ENCODE measurements around the gene LGALS1. TPM values are rescaled to one million over a fixed set of nuclear protein-coding genes. Genes with fewer than 3 reads are reported as not detected.

LGALS1 gene
- total and polyA plus RNA-seq, 9 of the 15 experiments (the other 6 are each of a cell fraction or from before 2014, with no cell fraction given): 160 to 800 (median 330) TPM

DNA sequence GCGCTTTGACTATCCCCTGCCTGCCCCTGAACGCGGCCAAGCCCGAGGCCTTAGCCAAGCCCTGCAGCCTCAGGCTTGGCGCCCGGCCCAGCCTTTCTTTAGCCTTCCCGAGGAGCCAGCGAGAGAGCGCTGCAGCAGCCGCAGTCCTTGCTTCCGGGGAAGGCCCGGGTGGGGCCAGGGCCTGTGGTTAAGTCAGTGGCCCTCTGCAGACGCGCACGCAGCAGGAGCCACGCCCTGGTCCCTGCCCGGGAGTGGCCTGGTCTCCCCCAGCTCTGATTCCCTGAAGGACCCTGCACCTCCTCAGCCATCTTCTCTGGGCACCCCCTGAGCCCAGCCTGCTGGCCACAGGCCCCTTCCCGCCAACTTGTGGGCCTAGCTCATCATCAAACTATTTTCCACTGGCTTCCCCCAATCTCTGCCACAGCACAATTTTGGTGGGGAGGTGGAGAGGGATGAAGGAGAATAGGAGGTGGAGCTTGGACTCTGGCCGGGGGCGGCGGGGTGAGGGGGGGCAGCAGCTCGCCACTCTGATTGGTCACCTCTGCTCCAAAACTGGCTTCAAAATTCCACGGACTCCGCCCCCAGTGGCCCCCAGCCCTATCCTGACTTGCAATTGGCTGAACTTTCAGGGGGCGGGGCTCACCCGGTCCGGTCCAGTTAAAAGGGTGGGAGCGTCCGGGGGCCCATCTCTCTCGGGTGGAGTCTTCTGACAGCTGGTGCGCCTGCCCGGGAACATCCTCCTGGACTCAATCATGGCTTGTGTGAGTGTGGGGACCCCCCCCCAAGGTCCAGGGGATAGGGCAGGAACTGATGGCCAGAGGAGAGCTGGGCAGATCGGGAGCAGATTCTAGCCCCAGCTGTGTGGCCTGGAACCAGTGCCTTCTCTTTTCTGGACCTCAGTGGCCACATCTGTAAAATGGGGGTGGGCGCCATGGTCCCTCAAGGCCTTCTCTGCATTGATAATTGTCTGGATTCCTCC, at the start of gene LGALS1 (continued):
- TF ChIP-seq SMARCB1 (IDR thresholded peaks at IDR 0.05; ENCODE audit: insufficient read length, low read depth) (no peak), ZNF165 (CRISPR knock-in tag; IDR thresholded peaks at IDR 0.05; ENCODE audit: borderline replicate concordance) (no peak), ZNF77 (CRISPR knock-in tag; IDR thresholded peaks at IDR 0.05) (no peak), SIRT6 (IDR thresholded peaks at IDR 0.05; ENCODE audit: low read depth, low read length) (no peak), MNT (conservative IDR thresholded peaks at IDR 0.05) (peak; percentile 29 to 64), CHAMP1 (IDR thresholded peaks at IDR 0.05) (no peak), SNIP1 (IDR thresholded peaks at IDR 0.05; ENCODE audit: low read depth) (peak; percentile 43; the same call in 1 of the 2 replicates), ZFPM2 (CRISPR knock-in tag; IDR thresholded peaks at IDR 0.05) (no peak), VEZF1 (CRISPR knock-in tag; IDR thresholded peaks at IDR 0.05) (peak; percentile 98), MIER1 (IDR thresholded peaks at IDR 0.05; ENCODE audit: low read depth) (no peak), ATF1 (CRISPR knock-in tag; IDR thresholded peaks at IDR 0.05) (no peak), ATF1 (tag; IDR thresholded peaks at IDR 0.05) (peak; percentile 66), ZNF561 (CRISPR knock-in tag; conservative IDR thresholded peaks at IDR 0.05) (no peak), SIN3A (IDR thresholded peaks at IDR 0.05; ENCODE audit: borderline replicate concordance in 2 of 2, control insufficient read depth in 1 of 2, low read depth in 2 of 2, low read length in 2 of 2) (peak in 1 of 2 experiments; percentile 29; a peak in 1 of 4 replicates), TCFL5 (CRISPR knock-in tag; conservative IDR thresholded peaks at IDR 0.05) (no peak), ZNF175 (CRISPR knock-in tag; IDR thresholded peaks at IDR 0.05; ENCODE audit: low read depth) (no peak), WHSC1 (IDR thresholded peaks at IDR 0.05; ENCODE audit: low read length) (no peak), IFI16 (CRISPR knock-in tag; IDR thresholded peaks at IDR 0.05) (no peak)
- TF ChIP-seq, protein P1, sequence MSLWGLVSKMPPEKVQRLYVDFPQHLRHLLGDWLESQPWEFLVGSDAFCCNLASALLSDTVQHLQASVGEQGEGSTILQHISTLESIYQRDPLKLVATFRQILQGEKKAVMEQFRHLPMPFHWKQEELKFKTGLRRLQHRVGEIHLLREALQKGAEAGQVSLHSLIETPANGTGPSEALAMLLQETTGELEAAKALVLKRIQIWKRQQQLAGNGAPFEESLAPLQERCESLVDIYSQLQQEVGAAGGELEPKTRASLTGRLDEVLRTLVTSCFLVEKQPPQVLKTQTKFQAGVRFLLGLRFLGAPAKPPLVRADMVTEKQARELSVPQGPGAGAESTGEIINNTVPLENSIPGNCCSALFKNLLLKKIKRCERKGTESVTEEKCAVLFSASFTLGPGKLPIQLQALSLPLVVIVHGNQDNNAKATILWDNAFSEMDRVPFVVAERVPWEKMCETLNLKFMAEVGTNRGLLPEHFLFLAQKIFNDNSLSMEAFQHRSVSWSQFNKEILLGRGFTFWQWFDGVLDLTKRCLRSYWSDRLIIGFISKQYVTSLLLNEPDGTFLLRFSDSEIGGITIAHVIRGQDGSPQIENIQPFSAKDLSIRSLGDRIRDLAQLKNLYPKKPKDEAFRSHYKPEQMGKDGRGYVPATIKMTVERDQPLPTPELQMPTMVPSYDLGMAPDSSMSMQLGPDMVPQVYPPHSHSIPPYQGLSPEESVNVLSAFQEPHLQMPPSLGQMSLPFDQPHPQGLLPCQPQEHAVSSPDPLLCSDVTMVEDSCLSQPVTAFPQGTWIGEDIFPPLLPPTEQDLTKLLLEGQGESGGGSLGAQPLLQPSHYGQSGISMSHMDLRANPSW (CRISPR knock-in tag; IDR thresholded peaks at IDR 0.05): no peak

Measured in K562 (cell line).